ENCODE measurements around the gene HSD11B2.

HSD11B2 gene

GRCh38 chr16:67435758-67436164 lies 4.8 kb downstream of the HSD11B2 start:
- DNase-seq (ENCODE audit: low read depth), result no peak

- DNase-seq (ENCODE audit: low read depth), result no peak
Measured at GRCh38 chr16:67436640-67437193, 5.8 kb downstream of the HSD11B2 start.

GRCh38 chr16:67437513-67437912 lies 6.6 kb downstream of the HSD11B2 start:
- no peak for DNase-seq (ENCODE audit: low read depth)

- DNase-seq (ENCODE audit: low read depth), result no peak
Measured at GRCh38 chr16:67438098-67438791, 7.3 kb downstream of the HSD11B2 start.

GRCh38 chr16:67438824-67439393 lies 8.0 kb downstream of the HSD11B2 start:
- DNase-seq (ENCODE audit: low read depth), result no peak

GRCh38 chr16:67441271-67441753 lies 10.4 kb downstream of the HSD11B2 start:
- DNase-seq (ENCODE audit: low read depth), result no peak

GRCh38 chr16:67441907-67442306 lies 11.0 kb downstream of the HSD11B2 start:
- no peak for DNase-seq (ENCODE audit: low read depth)

- no peak for DNase-seq (ENCODE audit: low read depth)
Measured at GRCh38 chr16:67442581-67443255, 11.8 kb downstream of the HSD11B2 start.

GRCh38 chr16:67443265-67443664 lies 12.3 kb downstream of the HSD11B2 start:
- DNase-seq (ENCODE audit: low read depth), result no peak

- DNase-seq (ENCODE audit: low read depth), result no peak
Measured at GRCh38 chr16:67444259-67445125, 13.6 kb downstream of the HSD11B2 start.

GRCh38 chr16:67445126-67445426 lies 14.2 kb downstream of the HSD11B2 start:
- no peak for DNase-seq (ENCODE audit: low read depth)

- no peak for DNase-seq (ENCODE audit: low read depth)
Measured at GRCh38 chr16:67445441-67445912, 14.6 kb downstream of the HSD11B2 start.

GRCh38 chr16:67445913-67446907 lies 15.3 kb downstream of the HSD11B2 start:
- DNase-seq (ENCODE audit: low read depth), result no peak

GRCh38 chr16:67446968-67447507 lies 16.1 kb downstream of the HSD11B2 start:
- DNase-seq (ENCODE audit: low read depth), result no peak

- no peak for DNase-seq (ENCODE audit: low read depth)
Measured at GRCh38 chr16:67447508-67448076, 16.7 kb downstream of the HSD11B2 start.

GRCh38 chr16:67448580-67448979 lies 17.7 kb downstream of the HSD11B2 start:
- DNase-seq (ENCODE audit: low read depth), result no peak

- DNase-seq (ENCODE audit: low read depth), result no peak
Measured at GRCh38 chr16:67449336-67449735, 18.4 kb downstream of the HSD11B2 start.

GRCh38 chr16:67449739-67450138 lies 18.8 kb downstream of the HSD11B2 start:
- DNase-seq (ENCODE audit: low read depth), result no peak

- no peak for DNase-seq (ENCODE audit: low read depth)
Measured at GRCh38 chr16:67451061-67451703, 20.3 kb downstream of the HSD11B2 start.

Data from non-pigmented ciliary epithelial cell (primary cell).